HG03060 (cell line): ENCODE data around the gene NAA50.

Experiments used
- ATAC-seq: cut with Tn5 transposase; IDR thresholded peaks from one replicate; pipeline ENCODE4 v1.9.1; 2021; ENCODE audit warnings: low read depth, moderate number of reproducible peaks; ENCODE audit not compliant: unreplicated experiment

The NAA50 gene

DNA sequence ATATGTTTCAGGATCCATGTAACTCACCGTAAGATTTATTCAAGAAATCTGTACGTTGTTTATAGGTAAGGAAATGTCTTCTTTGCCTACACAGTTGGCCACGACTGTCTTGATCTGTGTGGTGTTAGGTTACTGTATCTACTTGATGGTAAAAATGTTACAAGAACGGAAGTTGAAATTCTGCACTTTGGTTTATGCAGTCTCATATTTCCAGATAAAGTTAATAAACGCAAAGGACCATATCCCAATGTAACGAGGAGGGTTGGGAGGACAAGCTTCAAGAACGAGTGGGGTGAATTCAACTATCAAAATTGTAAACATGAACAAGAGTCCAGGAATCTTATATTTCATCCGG is 50.6 kb downstream of the NAA50 start:
- ATAC-seq: no peak

DNA sequence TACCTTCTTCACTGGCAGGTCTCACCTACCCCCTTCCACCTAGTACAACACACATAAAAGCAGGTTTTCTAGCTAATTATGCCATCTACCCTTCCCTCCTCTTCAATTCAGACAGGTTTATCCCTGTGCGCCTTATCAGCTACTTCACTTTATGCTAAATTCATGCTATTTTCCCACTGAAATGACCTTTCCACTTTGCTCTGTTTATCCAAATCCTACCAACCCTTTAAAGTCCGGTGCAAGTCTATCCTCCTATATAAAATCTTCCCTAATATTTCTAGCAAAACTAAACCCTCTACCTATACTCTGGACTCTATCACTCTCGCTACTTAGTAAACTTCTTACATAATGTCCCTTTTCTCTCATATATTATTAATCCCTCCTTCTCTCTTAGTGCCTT is 55.6 kb downstream of the NAA50 start:
- no peak for ATAC-seq

DNA sequence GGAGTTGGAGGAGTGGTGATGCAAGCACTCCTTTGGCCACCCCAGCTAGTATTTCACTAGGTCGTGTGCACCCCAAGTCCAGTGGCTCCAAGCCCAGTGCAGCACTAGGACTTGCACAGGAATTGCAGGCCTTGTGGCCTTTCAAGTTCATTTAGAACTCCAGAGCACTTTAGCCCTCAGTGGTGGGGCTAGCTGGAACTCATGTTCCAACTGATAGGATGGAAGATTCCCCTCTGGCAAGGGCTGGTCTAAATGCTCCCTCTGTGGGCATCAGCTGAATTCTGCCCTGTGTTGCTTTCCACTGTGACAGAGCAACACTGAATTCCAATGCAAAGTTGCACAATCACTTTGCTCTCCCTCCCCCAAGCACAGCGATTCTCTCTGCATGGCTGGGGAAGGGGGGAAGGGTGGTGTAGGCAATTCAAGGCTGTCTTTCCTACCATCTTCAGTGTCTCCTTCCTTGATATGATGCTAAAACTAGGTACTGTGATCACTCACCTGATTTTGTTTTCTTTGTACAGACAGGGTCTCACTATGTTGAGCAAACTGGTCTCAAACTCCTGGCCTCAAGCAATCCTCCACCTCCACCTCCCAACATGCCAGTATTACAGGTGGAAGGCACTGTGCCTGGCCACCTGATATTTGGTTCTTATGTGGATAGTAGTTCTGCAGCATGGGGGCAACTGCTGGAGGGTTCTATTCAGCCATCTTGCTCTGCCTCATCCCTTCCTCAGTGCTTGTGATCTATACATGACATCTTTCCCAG is 59.9 kb downstream of the NAA50 start:
- no peak for ATAC-seq

DNA sequence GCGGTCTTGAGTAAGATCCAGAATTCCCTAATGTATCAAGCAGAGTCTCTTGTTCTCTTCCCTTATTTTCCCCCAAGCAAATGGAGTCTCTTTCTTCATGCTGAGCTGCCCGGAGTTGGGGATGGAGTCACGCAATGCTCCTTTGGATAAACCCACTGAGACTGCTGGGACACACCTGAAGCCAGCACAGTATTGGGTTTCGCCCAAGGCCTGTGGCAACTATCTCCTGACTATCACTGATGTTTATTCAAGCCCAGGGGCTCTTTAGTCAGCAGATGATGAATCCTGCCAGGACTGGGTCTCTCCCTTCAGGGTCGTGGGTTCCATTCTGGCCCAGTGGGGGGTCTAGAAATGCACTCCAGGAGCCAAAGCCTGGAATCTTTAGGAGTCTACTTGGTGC is 60.9 kb downstream of the NAA50 start:
- ATAC-seq: no peak

DNA sequence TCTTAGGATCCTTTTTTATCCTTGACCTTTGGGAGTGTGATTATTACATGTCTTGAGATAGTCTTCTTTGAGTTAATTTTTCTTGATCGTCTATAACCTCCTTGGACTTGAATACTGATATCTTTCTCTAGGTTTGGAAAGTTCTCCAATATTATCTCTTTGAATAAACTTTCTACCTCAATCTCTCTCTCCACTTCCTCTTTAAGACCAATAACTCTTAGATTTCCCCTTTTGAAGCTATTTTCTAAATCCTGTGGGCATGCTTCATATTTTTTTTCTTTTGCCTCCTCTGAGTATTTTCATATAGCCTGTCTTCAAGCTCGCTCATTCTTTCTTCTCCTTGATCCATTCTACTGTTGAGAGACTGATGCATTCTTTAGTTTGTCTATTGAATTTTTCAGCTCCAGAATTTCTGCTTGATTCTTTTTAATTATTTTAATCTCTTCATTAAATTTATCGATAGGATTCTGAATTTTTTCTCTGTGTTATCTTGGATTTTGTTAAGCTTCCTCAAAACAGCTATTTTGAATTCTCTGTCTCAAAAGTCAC is 61.7 kb downstream of the NAA50 start:
- ATAC-seq: no peak

DNA sequence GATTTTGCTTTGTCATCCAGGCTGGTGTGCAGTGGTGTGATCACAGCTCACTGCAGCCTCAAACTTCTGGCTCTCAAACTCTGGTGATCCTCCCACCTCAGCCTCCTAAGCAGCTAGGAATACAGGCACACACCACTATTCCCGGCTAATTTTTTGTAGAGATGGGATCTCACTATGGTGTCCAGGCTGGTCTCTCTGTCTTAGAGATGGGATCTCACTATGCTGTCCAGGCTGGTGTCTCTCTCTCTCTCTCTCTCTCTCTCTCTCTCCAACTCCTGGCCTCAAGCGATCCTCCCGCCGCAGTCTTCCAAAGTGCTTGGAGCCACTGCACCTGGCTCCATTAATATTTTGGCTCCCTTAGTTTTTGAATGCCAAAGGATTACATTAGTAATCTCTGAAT is 67.3 kb downstream of the NAA50 start:
- no peak for ATAC-seq

DNA sequence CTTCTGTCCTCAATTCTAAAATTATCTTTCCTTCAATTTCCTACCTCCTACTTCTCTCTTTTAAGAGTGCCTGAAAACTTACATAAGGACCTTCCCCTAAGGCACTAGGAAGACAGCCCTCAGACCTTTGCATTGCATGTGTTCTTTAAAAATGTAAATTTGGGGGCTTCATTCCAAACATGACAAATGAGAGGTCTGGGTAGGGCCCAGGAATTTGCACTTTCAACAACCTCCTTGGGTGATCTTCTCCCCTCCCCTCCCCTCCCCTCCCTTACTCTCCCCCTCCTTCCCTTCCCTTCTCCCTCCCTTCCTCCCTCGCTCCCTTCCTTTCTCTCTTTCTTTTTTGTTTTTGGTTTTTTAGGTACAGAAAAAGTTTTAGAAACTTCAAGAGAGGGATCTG is 68.3 kb downstream of the NAA50 start:
- no peak for ATAC-seq

DNA sequence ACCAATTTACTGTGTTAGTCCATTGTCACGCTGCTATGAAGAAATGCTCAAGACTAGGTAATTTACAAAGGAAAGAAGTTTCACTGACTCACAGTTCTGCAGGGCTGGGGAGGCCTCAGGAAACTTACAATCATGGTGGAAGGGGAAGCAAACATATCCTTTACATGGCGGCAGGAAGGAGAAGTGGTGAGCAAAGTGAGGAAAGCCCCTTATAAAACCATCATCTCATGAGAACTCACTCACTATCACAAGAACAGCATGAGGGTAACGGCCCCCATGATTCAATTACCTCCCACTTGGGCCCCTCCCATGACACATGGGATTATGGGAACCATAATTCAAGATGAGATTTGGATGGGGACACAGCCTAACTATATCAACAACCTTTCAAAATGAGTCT is 69.8 kb downstream of the NAA50 start:
- no peak for ATAC-seq

DNA sequence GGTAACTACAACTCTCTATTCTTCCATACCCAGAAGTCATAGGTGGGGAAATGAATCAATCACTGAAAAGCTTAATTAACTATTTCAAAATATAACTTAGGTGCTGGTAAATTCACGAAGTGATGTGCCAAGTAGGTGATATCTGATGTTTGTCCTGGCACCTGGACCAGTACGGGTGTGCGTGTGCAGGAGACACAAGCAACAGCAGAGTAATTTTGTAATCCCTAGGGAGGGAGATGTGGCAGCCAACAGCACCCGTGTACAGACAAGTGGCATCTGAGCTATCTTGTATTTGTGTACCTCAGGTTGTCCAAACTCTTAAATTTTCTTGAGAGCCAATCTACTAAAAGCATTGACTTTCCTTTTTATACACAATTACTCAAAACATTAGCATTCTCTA is 72.5 kb downstream of the NAA50 start:
- ATAC-seq: no peak

DNA sequence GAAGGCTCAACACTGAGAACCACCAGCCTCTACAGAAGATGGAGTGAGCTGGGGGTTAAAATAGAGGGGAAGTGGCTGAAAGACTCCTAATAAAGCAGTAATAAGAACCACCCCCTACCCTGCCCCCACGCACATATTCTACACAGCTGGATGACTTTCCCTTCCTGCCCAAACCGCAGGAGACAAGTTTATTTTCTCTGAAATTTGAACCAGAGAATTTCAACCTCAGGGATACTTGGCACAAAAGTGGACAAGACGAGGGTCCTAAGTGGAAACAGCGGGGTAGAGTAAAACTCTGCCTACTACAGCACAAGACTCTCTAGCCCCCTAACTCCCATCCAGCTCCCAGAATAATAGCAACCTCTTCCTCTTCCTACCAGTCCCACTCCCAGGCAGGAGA is 78.0 kb downstream of the NAA50 start:
- ATAC-seq: no peak
